RCC 7860 (cell line): ENCODE results near the gene CST7.
"Not testable (repeated sequence)": the region's sequence is repeated elsewhere in the genome, so short reads cannot be mapped to it uniquely, and the experiment has no call there.

Experiments
- DNase-seq: peaks from one replicate; pipeline ENCODE4 v3.0.0-alpha.2; 2015; ENCODE audit warnings: low spot score
- FAIRE-seq: peaks from 2 replicates; lab custom pipeline; 2012; peaks lifted over from hg19 to GRCh38; lab: Jason Lieb, UNC

CST7 gene

GRCh38 chr20:24998631-24999445, 49.8 kb downstream of the CST7 start:
- no peak for DNase-seq
- no peak for FAIRE-seq

GRCh38 chr20:24999568-24999967, 50.5 kb downstream of the CST7 start:
- FAIRE-seq, result no peak
- DNase-seq, result no peak

- DNase-seq, result no peak
- no peak for FAIRE-seq
Measured at GRCh38 chr20:25000268-25000801, 51.3 kb downstream of the CST7 start.

- DNase-seq, FAIRE-seq: not testable (repeated sequence)
Measured at GRCh38 chr20:25001323-25001722, 52.3 kb downstream of the CST7 start.

GRCh38 chr20:25003002-25003401, 53.9 kb downstream of the CST7 start:
- DNase-seq (no peak), FAIRE-seq (no peak)

GRCh38 chr20:25005220-25005619, 56.2 kb downstream of the CST7 start:
- no peak for DNase-seq
- FAIRE-seq, result no peak

- FAIRE-seq, result no peak
Measured at GRCh38 chr20:25005661-25006060, 56.6 kb downstream of the CST7 start.

GRCh38 chr20:25006431-25007167, 57.5 kb downstream of the CST7 start:
- FAIRE-seq, result no peak
- DNase-seq, result no peak

More at GRCh38 chr20:25005661-25006060, 56.6 kb downstream of the CST7 start:
- DNase-seq, result no peak

- no peak for FAIRE-seq
- no peak for DNase-seq
Measured at GRCh38 chr20:25007491-25008305, 58.6 kb downstream of the CST7 start.

GRCh38 chr20:25008388-25009217, 59.5 kb downstream of the CST7 start:
- DNase-seq, result no peak

More at GRCh38 chr20:25008388-25009217, 59.5 kb downstream of the CST7 start:
- no peak for FAIRE-seq
